ENCODE results near the gene FBXL3. TPM values are rescaled to one million over a fixed set of nuclear protein-coding genes. Genes with fewer than 3 reads are reported as not detected.
"Not testable (repeated sequence)": the region's sequence is repeated elsewhere in the genome, so short reads cannot be mapped to it uniquely, and the experiment has no call there.

The FBXL3 gene
- total RNA-seq, 2 experiments from 2014 or later, result 41.3 to 43.2 TPM

DNA sequence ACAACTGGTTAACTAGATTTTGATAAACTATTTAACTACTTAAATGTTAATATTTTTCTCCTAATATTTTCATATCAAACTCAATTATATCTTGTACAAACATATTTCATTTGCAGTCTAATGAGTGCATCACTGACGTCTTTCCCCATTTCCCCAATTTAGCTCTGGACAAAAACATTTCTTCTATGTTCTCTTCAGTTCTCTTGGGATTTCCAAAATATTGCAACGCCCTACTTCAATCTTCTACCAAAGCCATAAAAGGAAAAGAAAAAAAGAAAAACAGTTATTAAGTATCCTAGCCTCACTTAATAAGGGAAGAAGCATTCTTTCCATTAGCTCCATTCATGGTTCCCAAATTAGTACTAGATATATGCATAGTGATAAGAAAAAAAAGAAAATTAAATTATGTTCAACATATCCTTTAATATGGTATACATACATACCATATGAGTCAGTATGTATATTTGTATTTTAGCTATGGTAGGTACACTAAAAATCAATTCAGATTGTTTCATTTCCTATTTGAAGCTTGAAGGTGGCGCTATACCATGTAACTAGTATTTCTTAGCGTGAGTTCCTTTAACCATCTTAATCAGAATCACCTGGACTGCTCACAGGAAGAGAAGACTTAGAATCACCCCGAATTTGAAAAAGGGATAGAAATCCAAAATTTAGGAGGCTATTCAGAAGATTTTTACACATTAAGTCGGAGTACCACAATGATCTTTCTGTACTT lies 9.9 kb downstream of the FBXL3 start:
- peaks cover 65% of the 10 kb centered on the region for H3K36me3 Mint-ChIP-seq (ENCODE audit: low read depth)
- H3K9me3 Mint-ChIP-seq, result no peaks in the 10 kb centered on the region
- POLR2A ChIA-PET, result no interaction called here
- H3K27me3 Mint-ChIP-seq, result no peaks in the 10 kb centered on the region
- no peak for DNase-seq
- H3K27ac Mint-ChIP-seq, result no peak overlapping the region
- CTCF ChIA-PET, result interaction anchor here (0.5 to 1.7 kb wide), 4 partner anchors 8 to 170 kb away, joined by 3 to 5 read pairs (median 3); partner anchors contain the start of gene FBXL3
- no peak overlapping the region for H3K4me3 Mint-ChIP-seq
- peaks cover 23% of the 10 kb centered on the region for H3K4me1 Mint-ChIP-seq

- Mint-ChIP-seq H3K27ac (no peak overlapping the region), H3K4me1 (peaks cover 20% of the 10 kb centered on the region), H3K27me3 (no peaks in the 10 kb centered on the region), H3K36me3 (ENCODE audit: low read depth) (peaks cover 63% of the 10 kb centered on the region), H3K9me3 (no peaks in the 10 kb centered on the region), H3K4me3 (no peak overlapping the region)
- DNase-seq, result no peak
- CTCF ChIA-PET, result interaction anchor here (0.9 to 1.7 kb wide), 3 partner anchors 8 to 16 kb away, joined by 3 to 5 read pairs (median 3); partner anchors contain the start of gene FBXL3
- POLR2A ChIA-PET, result no interaction called here
Measured at GRCh38 chr13:77016251-77016812, 10.6 kb downstream of the FBXL3 start.

GRCh38 chr13:77014906-77015685 lies 11.9 kb downstream of the FBXL3 start:
- CTCF ChIA-PET, result interaction anchor here (0.8 to 1.1 kb wide), 2 partner anchors 10 to 130 kb away, joined by 3 read pairs; no protein-coding TSS in a partner anchor

GRCh38 chr13:77013853-77014542 lies 13.0 kb downstream of the FBXL3 start:
- Mint-ChIP-seq H3K36me3 (ENCODE audit: low read depth) (peaks cover 76% of the 10 kb centered on the region), H3K4me3 (no peak overlapping the region), H3K27ac (no peak overlapping the region), H3K4me1 (peaks cover 18% of the 10 kb centered on the region), H3K9me3 (no peaks in the 10 kb centered on the region), H3K27me3 (no peaks in the 10 kb centered on the region)
- DNase-seq, result no peak
- ChIA-PET POLR2A (interaction anchor here (1.1 kb wide), 1 partner anchor 12 kb away, joined by 3 read pairs; no protein-coding TSS in a partner anchor), CTCF (interaction anchor here (0.5 to 1.1 kb wide), 3 partner anchors 21 to 1316 kb away, joined by 3 to 4 read pairs (median 3); no protein-coding TSS in a partner anchor)

More at GRCh38 chr13:77014906-77015685, 11.9 kb downstream of the FBXL3 start:
- POLR2A ChIA-PET, result no interaction called here
- no peak for DNase-seq
- H3K36me3 Mint-ChIP-seq (ENCODE audit: low read depth), result peaks cover 68% of the 10 kb centered on the region
- no peak overlapping the region for H3K4me3 Mint-ChIP-seq
- H3K27me3 Mint-ChIP-seq, result no peaks in the 10 kb centered on the region
- H3K27ac Mint-ChIP-seq, result no peak overlapping the region
- H3K4me1 Mint-ChIP-seq, result peaks cover 14% of the 10 kb centered on the region
- H3K9me3 Mint-ChIP-seq, result no peaks in the 10 kb centered on the region

DNA sequence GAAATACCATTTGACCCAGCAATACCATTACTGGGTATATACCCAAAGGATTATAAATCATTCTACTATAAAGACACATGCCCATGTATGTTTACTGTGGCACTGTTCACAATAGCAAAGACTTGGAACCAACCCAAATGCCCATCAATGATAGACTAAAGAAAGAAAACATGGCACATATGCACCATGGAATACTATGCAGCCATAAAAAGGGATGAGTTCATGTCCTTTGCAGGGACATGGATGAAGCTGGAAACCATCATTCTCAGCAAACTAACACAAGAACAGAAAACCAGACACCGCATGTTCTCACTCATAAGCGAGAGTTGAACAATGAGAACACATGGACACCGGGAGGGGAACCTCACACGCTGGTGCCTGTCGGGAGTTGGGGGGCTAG lies 17.2 kb downstream of the FBXL3 start:
- CTCF ChIA-PET, result interaction anchor here (1.9 kb wide), 1 partner anchor 10 kb away, joined by 6 read pairs; no protein-coding TSS in a partner anchor
- H3K27ac Mint-ChIP-seq, DNase-seq, H3K4me3 Mint-ChIP-seq, H3K27me3 Mint-ChIP-seq, H3K9me3 Mint-ChIP-seq, POLR2A ChIA-PET: not testable (repeated sequence)
- H3K36me3 Mint-ChIP-seq (ENCODE audit: low read depth), result peaks cover 64% of the 10 kb centered on the region
- peaks cover 17% of the 10 kb centered on the region for H3K4me1 Mint-ChIP-seq

DNA sequence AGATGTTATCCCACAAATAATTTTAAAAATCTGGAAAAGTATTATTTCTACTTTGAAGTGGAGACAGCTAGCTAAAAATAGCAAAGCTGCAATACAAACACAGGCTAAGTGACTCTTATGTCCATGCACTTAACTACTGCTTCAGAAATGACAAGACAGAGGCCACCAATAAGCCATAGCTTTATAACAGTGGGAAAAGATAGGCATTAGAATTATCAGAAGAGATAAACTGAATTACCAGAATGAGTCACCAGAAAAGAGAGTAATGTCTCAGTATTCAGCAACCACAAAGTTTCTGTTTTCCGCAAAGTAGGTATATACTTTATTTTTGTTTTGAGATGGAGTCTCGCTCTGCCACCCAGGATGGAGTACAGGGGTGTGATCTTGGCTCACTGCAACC lies 17.9 kb downstream of the FBXL3 start:
- Mint-ChIP-seq H3K9me3 (no peaks in the 10 kb centered on the region), H3K4me1 (peaks cover 17% of the 10 kb centered on the region), H3K4me3 (no peak overlapping the region), H3K27me3 (no peaks in the 10 kb centered on the region), H3K27ac (no peak overlapping the region), H3K36me3 (ENCODE audit: low read depth) (peaks cover 57% of the 10 kb centered on the region)
- POLR2A ChIA-PET, result no interaction called here
- CTCF ChIA-PET, result interaction anchor here (0.7 to 2.4 kb wide), 2 partner anchors 8 to 12 kb away, joined by 3 to 8 read pairs; no protein-coding TSS in a partner anchor
- no peak for DNase-seq

- peaks cover 50% of the 10 kb centered on the region for H3K36me3 Mint-ChIP-seq (ENCODE audit: low read depth)
- CTCF ChIA-PET, result interaction anchor here (0.7 to 2.4 kb wide), 2 partner anchors 8 to 13 kb away, joined by 3 to 8 read pairs; no protein-coding TSS in a partner anchor
- POLR2A ChIA-PET, H3K27me3 Mint-ChIP-seq, H3K9me3 Mint-ChIP-seq, H3K4me3 Mint-ChIP-seq, DNase-seq, H3K27ac Mint-ChIP-seq: not testable (repeated sequence)
- H3K4me1 Mint-ChIP-seq, result peaks cover 17% of the 10 kb centered on the region
Measured at GRCh38 chr13:77008337-77008736, 18.6 kb downstream of the FBXL3 start.

- Mint-ChIP-seq H3K9me3 (no peaks in the 10 kb centered on the region), H3K36me3 (ENCODE audit: low read depth) (peaks cover 44% of the 10 kb centered on the region), H3K27ac (no peak overlapping the region), H3K4me1 (peaks cover 24% of the 10 kb centered on the region), H3K4me3 (no peak overlapping the region), H3K27me3 (no peaks in the 10 kb centered on the region)
- no peak for DNase-seq
- ChIA-PET POLR2A (no interaction called here), CTCF (interaction anchor here (0.6 to 1.6 kb wide), 6 partner anchors 10 to 511 kb away, joined by 3 to 6 read pairs (median 4); no protein-coding TSS in a partner anchor)
Measured at GRCh38 chr13:77002590-77003190, 24.3 kb downstream of the FBXL3 start.

DNA sequence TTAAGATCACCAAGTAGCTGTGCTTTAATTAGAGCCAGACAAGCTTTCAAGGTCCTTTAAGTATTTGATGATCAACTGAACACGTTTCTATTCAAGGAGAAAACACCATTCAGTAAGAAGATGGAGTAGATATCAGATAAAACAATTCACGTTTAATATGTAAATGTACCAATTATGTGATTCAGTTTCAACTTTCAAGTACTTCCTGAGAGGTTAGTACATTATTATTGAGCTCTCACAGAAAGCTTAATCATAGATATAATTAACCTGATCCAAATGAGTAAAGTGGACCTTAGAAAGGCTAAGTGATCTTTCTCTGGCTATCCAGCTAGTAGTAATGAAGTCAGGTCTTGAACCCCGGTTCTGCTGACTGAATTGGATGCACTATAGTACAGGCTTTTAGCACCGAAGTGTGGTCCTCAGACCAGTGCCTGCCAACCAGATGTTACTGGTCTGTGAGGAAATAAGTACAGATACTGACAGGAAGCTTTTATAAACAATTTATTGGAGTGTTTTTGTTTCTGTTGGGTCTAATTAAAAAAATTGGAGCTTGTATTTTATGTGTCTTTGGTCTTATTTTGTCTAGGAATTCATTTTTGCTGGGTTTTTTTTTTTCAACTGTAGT lies 24.9 kb downstream of the FBXL3 start:
- H3K27ac Mint-ChIP-seq, result peak overlapping the region; percentile 41
- CTCF ChIA-PET, result interaction anchor here (0.6 to 1.6 kb wide), 4 partner anchors 9 to 512 kb away, joined by 3 to 6 read pairs (median 4); no protein-coding TSS in a partner anchor
- POLR2A ChIA-PET, result interaction anchor here (0.6 kb wide), 1 partner anchor 1676 kb away, joined by 4 read pairs; no protein-coding TSS in a partner anchor
- H3K9me3 Mint-ChIP-seq, result no peaks in the 10 kb centered on the region
- DNase-seq, result no peak
- peaks cover 44% of the 10 kb centered on the region for H3K36me3 Mint-ChIP-seq (ENCODE audit: low read depth)
- peaks cover 26% of the 10 kb centered on the region for H3K4me1 Mint-ChIP-seq
- no peaks in the 10 kb centered on the region for H3K27me3 Mint-ChIP-seq
- no peak overlapping the region for H3K4me3 Mint-ChIP-seq

- peaks cover 46% of the 10 kb centered on the region for H3K36me3 Mint-ChIP-seq (ENCODE audit: low read depth)
- no peaks in the 10 kb centered on the region for H3K27me3 Mint-ChIP-seq
- H3K27ac Mint-ChIP-seq, result peak overlapping the region; percentile 41
- ChIA-PET CTCF (interaction anchor here (1.0 to 1.6 kb wide), 3 partner anchors 9 to 24 kb away, joined by 3 to 6 read pairs (median 3); no protein-coding TSS in a partner anchor), POLR2A (interaction anchor here (0.6 kb wide), 1 partner anchor 1675 kb away, joined by 4 read pairs; no protein-coding TSS in a partner anchor)
- H3K9me3 Mint-ChIP-seq, result no peaks in the 10 kb centered on the region
- H3K4me1 Mint-ChIP-seq, result peaks cover 28% of the 10 kb centered on the region
- no peak overlapping the region for H3K4me3 Mint-ChIP-seq
- DNase-seq, result no peak
Measured at GRCh38 chr13:77001540-77001939, 25.4 kb downstream of the FBXL3 start.

- no peak for DNase-seq
- H3K4me1 Mint-ChIP-seq, result peaks cover 28% of the 10 kb centered on the region
- H3K36me3 Mint-ChIP-seq (ENCODE audit: low read depth), result peaks cover 55% of the 10 kb centered on the region
- H3K27ac Mint-ChIP-seq, result no peak overlapping the region
- no peak overlapping the region for H3K4me3 Mint-ChIP-seq
- no peaks in the 10 kb centered on the region for H3K27me3 Mint-ChIP-seq
- H3K9me3 Mint-ChIP-seq, result no peaks in the 10 kb centered on the region
- ChIA-PET CTCF (interaction anchor here (1.1 to 1.4 kb wide), 2 partner anchors 10 to 16 kb away, joined by 3 to 6 read pairs; no protein-coding TSS in a partner anchor), POLR2A (interaction anchor here (0.6 kb wide), 1 partner anchor 1975 kb away, joined by 4 read pairs; no protein-coding TSS in a partner anchor)
Measured at GRCh38 chr13:77000475-77000874, 26.5 kb downstream of the FBXL3 start.
